HG02623 (cell line): ENCODE data around the gene PFN3.
A peak's percentile ranks its signal among the peaks of the same experiment; 100 is the strongest.
"Not testable (repeated sequence)": the region's sequence is repeated elsewhere in the genome, so short reads cannot be mapped to it uniquely, and the experiment has no call there.

Source experiments
- ATAC-seq: cut with Tn5 transposase; IDR thresholded peaks from one replicate; pipeline ENCODE4 v1.9.1; 2021; ENCODE audit warnings: moderate library complexity; ENCODE audit not compliant: unreplicated experiment

The PFN3 gene

GRCh38 chr5:177425801-177426565 lies 25.5 kb upstream of the PFN3 start:
- peak; percentile 73 for ATAC-seq

GRCh38 chr5:177425196-177425800 lies 24.8 kb upstream of the PFN3 start:
- ATAC-seq, result no peak

DNA sequence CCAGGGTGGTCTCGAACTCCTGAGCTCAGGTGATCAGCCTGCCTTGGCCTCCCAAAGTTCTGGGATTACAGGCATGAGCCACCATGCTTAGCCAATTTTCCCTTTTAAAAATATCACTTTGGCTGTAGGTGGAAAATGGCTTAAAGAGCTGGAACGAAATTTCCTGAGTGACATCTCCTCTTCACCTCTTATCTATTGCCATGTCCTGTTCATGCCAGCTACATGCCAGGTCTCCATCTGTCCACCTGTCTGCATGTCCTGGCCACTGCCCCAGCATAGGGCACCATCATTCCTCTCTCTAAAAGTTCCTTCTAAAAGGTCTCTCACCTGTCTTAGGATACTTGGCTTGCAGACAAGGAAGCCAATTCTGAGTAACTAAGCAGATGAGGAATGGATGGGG lies 23.2 kb upstream of the PFN3 start:
- ATAC-seq, result no peak

DNA sequence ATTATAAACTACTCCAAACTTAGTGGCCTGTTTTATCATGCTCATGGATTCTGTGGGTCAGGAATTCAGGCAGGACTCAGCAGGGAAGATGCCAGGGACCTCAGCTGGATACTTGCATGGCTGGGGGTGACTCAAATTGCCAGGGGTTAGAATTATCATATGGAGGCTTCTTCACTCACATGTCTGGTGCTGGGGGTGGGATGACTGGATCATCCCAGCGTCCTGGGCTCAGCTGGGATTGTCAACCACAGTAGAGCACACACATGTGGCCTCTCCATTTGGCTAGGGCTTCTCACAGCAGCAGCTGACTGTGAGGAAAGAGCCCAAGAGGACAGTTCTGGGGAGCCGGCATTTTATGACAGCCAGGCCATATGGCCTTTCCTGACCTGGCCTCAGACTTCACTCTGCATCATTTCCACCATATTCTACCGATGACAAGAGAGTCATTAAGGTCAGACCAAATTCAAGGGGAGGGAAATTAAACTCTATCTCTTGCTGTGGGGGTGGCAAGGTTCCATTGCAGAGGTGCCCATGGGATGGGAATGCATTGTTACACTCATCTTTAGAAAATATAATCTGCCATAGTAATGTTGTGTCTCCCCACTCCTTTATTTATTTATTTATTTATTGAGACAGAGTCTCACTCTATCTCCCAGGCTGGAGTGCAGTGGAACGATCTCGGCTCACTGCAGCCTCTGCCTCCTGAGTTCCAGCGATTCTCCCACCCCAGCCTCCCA lies 20.8 kb upstream of the PFN3 start:
- ATAC-seq, result no peak

- ATAC-seq, result not testable (repeated sequence)
Measured at GRCh38 chr5:177420472-177420871, 20.0 kb upstream of the PFN3 start.

DNA sequence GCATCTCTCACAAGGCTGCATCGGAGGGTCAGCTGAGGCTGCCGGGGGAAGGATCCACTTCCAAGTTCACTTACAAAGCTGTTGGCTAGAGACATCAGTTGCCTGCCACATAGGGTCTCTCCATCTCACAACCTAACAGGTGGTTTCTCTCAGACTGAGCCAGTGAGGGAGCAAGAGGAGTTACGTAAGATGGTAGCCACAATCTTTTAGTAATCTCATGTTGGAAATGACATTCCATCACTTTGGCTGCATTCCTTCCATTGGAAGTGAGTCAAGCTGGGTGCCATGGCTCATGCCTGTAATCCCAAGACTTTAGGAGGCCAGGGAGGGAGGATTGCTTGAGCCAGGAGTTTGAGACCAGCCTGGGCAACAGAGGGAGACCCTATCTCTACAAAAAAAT lies 18.6 kb upstream of the PFN3 start:
- no peak for ATAC-seq

GRCh38 chr5:177417081-177417480 lies 16.6 kb upstream of the PFN3 start:
- ATAC-seq, result not testable (repeated sequence)

GRCh38 chr5:177414481-177414880 lies 14.0 kb upstream of the PFN3 start:
- ATAC-seq, result no peak

DNA sequence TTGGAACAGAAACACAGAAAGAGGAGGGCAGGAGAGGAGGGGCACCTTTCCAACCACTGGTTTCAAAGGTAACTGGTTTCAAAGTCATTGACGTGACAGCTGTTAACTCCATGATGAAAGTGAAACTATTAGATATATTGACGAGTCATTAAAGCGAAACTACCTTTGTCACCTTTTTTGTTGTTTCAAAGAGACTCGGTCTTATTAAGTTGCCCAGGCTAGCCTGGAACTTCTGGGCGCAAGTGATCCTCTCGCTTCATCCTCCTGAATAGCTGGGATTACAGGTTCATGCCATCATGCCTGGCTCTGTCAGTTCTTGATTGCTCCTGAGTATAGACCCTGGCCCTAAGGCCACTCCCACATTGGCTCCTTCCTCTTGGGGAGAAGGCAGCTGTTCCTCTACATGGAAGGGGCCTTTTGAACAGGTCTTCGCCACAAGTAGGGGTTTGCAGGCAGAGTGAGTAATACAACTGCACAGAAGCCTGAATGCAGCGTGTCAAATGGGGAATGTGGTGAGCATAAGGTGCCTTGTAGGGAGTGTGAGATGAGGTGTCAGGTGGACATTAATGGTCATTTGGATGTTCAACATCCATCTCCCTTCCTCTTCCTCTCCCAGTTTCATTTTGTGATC lies 12.3 kb upstream of the PFN3 start:
- peak; percentile 53 for ATAC-seq

DNA sequence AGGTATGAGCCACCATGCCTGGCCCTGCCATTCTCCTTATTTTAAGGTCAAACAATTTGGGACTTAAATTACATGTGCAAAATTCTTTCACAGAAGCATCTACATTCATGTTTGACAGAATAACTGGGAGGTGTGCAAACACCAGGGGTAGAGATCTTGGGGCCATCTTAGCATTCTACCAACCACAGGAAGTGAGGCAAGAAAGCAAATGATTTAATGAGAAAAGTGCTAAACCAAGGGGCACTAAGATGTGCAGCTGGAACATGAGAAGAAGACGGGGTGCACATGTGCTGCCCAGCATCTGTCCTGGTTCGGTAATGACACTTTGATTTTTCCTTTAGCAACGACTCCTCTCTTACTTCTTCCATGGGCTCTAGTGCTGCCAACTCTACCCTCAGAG lies 10.1 kb upstream of the PFN3 start:
- no peak for ATAC-seq

DNA sequence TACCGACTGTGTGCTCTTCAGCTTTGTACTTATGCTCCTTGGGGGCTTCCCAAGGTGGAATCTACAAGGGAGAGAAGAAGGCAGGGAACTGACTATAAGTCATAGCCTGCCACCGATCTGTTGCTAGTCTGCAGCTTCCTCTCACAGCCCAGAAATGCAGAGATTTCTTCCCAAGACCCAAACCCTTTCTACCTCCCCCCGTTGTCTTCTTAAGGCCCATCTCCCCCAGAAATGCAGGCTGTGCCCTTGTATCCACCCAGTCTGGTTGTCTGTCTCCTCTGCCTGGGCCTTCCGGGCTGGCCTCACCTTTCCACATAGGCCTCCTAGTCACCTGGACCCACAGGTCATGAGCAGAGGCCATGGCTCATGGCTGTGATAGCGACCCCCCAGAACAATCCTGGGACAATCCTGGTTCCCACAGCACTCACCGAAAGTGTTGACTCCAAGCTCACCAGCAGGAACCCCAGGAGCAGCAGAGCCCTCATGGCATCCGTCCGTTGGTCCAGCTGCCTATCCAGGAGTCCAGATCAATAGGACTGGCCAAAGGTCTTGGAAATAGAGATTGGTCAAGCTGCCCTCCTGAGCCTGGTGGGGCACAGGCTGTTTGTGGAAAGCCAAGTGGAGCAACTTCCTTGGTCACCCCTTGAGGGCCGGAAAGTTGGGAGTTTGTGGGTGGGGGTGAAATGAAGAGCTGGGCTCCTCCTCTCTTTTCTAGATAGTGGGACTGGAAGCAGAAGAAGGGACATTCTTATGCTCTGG lies 8.8 kb upstream of the PFN3 start, which contains the start of gene F12:
TSS of gene F12 (minus strand) at position 522 of the 759 bp plus-strand sequence. CDS start at position 485, 37 bp downstream.
- ATAC-seq, result no peak

DNA sequence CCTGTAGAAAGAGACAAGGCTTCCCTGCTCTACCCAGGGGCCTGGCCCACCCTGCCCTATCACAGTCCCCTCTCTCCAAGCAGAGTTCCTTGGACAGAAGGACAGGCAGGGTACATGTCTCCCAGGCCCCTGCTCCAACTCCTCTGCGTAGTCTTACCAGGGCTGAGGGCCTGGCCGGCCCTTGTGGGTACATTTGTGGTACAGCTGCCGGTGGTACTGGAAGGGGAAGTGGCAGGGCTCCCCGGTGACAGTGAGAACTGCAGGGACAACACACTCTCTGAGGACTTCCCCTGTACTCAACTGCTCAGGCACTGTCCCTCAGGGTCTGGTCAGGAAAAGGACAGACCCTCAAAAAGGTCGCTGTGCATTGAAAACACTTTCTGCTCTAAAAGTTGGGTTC lies 5.3 kb upstream of the PFN3 start:
- no peak for ATAC-seq

DNA sequence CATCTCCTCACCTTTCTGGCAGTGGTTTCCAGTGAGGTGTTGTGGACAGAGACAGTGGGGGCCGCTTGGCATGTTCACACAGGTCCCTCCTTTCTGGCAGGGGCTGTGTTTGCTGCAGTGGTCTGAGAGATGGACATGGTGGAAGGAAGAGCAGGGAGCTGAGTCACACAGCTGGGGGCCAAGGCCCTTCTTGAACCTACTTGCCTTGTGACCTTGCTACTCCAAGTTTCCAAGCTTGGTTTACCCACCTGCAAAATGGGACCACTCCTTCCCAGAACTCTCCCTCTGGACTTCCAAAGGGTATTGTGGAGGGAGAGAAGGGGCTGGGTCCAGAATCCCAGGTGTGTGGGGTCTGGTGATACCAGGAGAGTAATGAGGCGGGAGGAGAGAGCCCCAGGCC lies 4.9 kb upstream of the PFN3 start:
- ATAC-seq, result no peak

- ATAC-seq, result no peak
Measured at GRCh38 chr5:177404641-177405179, 4.2 kb upstream of the PFN3 start.

DNA sequence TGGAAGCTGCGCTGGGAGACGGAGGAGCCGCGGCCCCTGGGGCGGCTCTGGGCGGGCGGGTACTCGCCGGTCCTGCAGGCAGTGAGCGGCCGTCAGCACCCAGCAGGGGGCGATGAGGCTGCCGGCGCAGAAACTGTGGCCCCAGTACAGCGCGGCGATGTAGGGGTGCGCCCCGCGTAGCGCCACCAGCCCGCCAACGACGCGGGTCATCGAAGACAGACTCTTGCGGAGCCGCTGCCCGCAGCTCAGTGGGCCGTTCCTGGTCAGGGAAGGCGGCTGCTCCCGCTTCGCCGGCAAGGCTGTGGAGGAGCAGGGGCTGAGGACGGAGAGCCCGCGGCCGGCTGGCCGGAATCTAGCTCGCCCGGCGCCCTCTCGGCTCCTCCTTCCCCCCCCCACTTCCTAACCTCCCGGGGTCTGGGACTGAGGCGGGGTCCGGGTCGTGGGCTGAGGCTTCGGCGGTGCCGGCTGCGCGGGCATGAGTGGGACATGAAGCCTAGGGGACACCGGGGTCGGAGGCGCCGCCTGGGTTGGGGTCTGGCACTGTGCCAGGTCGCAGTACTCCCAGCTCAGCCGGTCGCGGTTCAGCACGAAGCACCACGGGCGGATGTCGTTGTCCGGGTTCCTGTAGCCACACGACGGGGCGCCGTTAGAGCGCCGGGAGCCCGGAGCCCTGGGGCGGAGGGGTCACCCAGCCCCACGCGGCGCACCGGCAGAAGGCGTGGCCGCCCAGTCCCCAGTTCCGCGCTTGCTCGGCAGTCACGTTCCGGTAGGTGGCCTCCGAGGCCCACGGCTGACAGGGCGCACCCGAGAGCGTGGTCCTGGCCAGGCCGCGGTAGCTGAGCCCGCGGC lies 3.6 kb upstream of the PFN3 start:
- peak; percentile 72 for ATAC-seq

GRCh38 chr5:177403102-177403791 lies 2.8 kb upstream of the PFN3 start:
- no peak for ATAC-seq

- ATAC-seq, result no peak
Measured at GRCh38 chr5:177402271-177403043, 2.0 kb upstream of the PFN3 start.

DNA sequence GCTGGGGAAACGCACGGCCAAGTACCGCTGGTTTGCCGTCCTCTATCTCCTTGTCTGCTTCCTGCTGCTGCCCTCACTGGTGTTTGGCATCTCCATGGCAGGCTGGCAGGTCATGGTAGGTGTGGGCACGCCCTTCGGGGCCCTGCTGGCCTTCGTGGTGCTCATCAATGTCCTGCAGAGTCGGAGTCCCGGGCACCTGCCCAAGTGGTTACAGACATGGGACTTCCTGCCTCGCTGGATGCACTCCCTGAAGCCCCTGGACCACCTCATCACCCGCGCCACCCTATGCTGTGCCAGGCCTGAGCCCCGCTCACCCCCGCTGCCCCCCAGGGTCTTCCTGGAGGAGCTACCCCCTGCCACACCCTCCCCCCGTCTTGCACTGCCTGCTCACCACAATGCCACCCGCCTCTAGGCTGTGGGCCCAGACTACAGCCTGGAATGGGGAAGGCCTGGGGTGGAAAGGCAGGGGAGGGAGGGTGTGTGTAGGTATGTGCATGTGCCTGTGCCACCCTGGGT lies 2.5 kb downstream of the PFN3 start:
- ATAC-seq, result no peak
